MM.1S (cell line): ENCODE measurements around the gene KAT14.

ENCODE experiments used
- CTCF ChIP-seq: fragments of 300-600 bp; sonication (generic); IDR thresholded peaks from 2 replicates; pipeline ENCODE4 v1.5.1; 2016; ENCODE audit warnings: antibody characterized with exemption, low read length, mixed read lengths
- EZH2 ChIP-seq: fragments of 300-600 bp; sonication (generic); optimal IDR thresholded peaks from 2 replicates; pipeline ENCODE3; 2017; ENCODE audit warnings: low read depth, mild to moderate bottlenecking, antibody characterized with exemption, low read length, mixed read lengths
- EZH2phosphoT487 ChIP-seq: fragments of 300-600 bp; sonication (generic); IDR thresholded peaks from 2 replicates; pipeline ENCODE4 v1.6.1; 2018; ENCODE audit warnings: antibody characterized with exemption, low read length

GRCh38 chr20:18197382-18198070 lies 59.9 kb downstream of the KAT14 start:
- no peak for TF ChIP-seq CTCF
- no peak for TF ChIP-seq EZH2phosphoT487
- no peak for TF ChIP-seq EZH2
